ENCODE measurements around the gene ALDH3B1.

Gene ALDH3B1

DNA sequence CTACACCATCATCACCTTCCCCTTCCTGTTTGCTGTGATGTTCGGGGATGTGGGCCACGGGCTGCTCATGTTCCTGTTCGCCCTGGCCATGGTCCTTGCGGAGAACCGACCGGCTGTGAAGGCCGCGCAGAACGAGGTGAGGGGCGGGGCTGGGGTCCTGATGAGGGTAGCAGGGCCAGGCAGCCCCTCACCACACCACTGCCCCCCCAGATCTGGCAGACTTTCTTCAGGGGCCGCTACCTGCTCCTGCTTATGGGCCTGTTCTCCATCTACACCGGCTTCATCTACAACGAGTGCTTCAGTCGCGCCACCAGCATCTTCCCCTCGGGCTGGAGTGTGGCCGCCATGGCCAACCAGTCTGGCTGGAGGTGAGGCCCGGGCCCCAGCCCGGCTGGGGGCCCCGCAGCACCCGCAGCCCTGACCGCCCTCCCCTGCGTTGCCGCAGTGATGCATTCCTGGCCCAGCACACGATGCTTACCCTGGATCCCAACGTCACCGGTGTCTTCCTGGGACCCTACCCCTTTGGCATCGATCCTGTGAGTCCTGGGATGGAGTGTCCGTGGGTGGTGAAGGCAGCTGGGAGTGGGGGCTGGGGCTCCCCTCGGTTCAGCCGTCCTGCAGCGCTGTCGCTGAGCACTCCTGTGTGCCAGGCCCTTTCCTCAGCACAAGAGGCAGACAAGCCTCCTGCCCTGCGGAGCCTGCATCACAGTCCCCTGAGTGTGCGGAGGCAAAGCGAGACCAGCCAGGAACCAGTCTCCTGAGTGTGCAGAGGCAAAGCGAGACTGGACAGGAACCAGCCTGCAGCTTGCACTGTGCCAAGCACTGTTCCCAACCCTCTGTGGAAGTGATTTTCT is 37.5 kb downstream of the ALDH3B1 start:
- no peak for DNase-seq

DNA sequence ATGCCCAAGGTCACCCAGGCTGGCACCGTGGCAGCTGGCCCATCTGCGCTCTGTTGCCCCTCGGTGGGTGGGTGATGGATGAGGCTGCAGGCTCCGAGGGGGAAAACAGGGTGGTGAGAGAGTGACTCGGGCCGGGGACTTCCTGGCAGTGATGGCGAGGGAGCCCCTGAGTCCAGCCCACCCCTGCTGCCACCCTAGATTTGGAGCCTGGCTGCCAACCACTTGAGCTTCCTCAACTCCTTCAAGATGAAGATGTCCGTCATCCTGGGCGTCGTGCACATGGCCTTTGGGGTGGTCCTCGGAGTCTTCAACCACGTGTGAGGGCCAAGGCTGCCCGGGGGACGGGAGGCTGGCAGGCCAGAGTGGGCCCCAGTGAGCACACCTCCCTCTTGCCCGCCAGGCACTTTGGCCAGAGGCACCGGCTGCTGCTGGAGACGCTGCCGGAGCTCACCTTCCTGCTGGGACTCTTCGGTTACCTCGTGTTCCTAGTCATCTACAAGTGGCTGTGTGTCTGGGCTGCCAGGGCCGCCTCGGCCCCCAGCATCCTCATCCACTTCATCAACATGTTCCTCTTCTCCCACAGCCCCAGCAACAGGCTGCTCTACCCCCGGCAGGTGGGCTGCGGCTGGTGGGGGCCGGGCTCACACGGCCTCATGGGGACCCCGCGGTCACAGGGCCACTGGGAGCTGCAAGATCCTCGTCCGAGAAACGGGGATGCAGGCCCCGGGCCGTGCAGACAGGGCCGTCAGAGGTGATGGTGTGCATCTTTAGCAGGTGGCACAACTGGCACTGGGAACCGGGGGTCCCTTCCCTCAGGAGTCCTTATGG is 38.8 kb downstream of the ALDH3B1 start:
- DNase-seq = no peak

DNA sequence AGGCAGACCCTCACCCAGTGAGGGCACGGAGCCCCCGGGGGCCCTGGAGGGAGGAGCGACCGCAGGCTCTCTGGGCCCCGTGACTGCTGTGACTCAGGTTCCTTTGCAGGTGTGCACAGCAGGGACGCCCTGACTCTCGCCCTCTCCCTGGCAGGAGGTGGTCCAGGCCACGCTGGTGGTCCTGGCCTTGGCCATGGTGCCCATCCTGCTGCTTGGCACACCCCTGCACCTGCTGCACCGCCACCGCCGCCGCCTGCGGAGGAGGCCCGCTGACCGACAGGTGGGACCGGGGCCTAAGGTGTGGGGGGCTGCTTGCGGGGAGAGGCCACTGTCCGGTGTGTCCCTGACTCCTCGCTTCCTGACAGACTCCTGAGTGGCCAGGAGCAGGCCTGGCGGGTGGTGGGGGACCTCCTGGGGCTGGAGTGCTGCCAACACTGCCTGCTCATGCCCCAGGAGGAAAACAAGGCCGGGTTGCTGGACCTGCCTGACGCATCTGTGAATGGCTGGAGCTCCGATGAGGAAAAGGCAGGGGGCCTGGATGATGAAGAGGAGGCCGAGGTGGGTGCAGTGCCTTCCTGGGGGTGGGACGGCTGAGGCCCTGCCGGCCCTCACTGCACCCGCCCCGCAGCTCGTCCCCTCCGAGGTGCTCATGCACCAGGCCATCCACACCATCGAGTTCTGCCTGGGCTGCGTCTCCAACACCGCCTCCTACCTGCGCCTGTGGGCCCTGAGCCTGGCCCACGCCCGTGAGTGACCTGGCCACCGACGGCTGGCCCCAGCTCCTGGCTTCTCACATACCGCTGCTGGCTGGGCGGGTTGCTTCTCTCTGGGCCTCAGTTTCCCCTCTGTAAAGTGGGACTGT is 39.6 kb downstream of the ALDH3B1 start:
- no peak for DNase-seq

DNA sequence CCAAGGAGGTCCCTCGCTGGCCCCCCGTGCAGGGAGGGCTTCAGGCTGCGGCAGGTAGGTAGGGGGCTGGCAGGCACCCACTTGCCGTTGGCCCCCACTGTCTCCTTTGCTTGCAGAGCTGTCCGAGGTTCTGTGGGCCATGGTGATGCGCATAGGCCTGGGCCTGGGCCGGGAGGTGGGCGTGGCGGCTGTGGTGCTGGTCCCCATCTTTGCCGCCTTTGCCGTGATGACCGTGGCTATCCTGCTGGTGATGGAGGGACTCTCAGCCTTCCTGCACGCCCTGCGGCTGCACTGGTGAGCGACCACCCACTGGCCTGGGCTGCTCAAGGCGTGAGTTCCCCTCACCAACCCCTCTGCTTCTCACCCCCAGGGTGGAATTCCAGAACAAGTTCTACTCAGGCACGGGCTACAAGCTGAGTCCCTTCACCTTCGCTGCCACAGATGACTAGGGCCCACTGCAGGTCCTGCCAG is 40.3 kb downstream of the ALDH3B1 start:
- DNase-seq = no peak

DNA sequence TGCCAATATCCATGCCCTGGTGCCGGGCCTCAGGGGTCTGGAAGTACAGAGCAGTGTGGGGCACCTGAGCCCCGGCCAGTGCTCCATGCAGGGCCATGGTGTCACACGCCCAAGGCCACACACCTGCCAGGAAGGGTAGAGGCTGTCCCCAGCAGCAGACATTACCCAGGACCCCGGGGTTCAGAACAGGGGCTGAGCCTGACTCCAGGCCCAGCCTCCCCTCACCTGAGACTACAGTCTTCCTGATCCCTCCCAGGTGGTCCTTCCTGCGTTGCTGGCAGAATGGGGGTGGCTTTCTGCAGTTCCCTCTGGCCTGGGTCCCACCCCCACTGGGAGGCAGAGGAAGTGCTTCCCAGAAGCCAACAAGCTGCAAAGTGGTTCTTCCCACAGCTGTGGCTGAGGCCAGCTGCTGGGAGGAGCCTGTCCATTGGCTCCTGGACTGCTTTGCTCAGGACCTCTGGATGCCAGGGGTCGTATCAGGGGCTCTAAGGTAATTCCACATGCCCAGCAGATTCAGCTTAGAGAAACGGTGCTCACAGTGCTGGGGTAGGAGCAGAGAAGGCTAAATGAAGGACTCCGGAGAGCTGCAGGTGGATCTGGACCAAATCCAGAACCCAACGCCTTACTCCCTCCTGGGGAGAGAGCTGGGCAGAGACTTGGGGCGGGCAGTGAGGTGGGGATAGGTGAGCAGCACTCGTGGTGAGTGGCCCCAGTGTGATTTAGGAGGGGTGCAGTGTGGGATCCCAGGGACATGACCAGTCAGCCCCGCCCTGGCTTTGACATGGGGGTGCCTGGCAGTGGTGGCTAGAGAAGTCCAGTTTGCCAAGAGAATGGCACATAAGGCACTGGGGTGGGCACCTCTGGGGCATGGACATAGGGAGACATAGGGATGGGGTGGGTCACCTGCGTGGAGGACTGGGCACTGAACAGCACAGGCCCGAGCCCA is 41.3 kb downstream of the ALDH3B1 start:
- DNase-seq = no peak

DNA sequence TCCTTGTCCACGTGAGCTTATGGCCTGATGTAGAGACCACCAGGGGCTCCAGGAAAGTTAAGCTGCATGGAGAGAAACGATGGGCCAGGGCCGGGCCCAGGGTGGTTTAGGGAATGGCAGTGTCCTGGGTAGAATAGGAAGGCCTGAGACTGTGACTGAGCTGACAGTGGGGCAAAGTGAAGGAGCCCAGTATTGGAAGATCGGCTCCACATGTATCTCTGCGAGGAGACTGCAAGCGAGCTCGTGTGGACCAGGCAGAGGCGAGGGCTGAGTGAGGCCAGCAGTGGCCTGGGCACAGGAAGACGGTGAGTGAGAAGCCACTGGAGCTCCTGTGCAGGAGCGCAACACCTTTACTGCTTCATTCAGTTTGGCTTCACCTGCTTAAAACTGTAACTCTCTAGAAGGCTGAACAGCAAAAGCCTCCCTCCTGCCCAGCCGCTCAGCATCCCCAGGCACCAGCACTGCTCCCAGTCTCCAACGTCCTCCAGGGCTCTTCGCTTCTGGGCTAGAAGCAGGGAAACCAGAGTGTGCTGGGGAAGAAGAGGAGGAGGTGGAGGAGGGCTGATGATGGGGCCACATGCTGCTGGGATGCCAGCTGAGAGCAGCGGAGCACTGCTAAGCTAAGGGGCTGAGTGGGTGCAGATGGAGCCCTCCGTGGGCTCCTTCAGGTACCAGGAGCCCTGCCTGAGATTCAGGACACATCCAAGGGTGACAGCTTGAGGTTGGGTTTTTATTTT is 42.2 kb downstream of the ALDH3B1 start:
- no peak for DNase-seq

DNA sequence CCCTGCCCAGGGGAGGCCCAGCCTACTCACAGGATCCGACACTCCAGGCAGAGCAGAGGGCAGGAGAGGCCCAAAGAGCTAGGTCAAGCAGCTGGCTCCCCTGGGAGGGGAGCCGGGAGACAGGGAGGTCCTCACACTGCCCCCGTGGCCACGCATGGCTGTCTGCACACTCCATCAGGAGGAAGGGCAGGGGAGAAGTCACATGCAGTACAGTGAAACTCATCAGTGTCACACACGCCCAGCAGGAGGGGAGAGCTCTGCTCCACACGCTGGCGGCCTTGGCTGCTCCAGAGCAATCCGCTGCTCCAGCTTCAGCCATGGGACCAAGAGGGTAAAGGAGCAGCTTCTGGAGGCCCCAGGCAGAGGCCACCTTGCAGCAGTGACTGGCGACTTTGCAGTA is 43.0 kb downstream of the ALDH3B1 start:
- no peak for DNase-seq

DNA sequence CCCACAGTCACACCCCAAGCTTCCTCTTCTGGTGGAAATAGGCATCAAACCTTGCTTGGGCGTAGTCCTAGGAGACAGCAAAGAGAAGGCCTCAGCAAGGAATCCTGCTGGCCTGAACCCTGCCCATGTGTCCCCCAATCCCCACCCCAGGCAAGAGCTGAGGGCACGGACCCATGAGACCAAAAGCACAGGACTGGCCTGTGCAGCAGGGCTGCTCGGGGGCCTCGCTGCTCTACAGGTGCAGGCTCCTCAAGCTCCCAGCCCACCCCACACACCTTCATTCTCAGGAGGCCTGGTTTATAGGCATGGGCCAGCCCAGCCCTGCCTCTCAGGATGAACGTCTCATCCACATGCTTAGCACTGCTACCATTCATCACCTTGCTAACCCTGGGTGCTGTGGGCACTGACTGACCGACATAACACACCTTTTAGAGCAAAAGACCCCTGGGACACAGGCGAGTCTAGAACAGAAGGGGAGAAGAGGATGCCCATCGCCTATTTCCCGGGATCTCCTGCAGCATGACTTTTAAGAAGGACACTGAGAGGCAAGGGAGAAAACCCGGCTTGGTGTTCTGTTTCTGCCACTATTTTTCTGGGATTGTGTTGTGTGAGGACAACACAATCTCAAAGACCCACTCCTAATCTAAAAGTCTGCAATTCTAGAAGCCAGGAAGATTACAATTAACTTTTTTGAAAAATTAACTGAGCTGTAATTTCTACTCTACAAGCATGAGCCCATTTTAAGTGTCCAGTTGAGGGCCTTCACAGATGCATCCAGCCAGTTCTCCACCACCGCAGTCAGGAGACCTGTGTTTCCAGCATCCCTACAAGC is 44.1 kb downstream of the ALDH3B1 start:
- no peak for DNase-seq

DNA sequence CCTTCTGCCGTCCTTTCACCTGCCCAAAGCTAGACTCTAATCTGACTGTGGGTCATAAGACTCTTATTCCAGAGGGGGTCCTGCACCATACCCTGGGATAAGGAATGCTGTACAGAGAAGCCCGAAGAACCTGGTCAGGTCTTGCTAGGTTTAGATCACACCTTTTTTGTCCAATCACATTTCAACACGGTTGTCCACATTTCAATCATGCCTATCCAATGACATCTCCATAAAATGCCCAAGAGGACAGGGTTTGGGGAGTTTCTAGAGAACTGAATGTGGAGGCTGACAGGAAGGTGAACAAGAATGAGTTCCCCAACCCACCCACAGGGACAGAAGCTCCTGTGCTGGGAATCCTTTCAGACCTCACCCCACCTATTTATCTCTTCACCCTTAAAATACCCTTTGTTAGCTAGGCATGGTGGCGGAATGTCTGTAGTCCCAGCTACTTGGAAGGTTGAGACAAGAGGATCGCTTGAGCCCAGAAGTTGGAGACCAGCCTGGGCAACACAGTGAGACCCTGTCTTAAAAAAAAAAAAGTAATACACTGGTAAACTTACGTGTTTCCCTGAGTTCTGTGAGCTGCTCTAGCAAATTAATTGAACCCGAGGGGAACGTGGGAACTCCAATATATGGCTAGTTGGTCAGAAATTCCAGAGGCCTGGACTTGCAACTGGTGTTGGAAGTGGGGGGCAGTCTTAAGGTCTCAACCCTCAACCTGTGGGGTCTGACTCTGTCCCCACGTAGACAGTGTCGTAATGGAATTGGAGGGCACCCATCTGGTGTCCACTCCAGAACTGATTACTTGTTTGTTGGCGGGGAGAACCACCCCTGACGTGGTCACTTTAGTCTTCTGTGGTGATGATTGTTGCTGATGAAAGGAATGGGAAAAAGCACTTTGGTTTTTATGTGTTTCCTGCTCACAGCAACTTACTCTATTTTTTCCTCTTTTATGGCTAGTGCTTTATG is 46.5 kb downstream of the ALDH3B1 start:
- no peak for DNase-seq

DNA sequence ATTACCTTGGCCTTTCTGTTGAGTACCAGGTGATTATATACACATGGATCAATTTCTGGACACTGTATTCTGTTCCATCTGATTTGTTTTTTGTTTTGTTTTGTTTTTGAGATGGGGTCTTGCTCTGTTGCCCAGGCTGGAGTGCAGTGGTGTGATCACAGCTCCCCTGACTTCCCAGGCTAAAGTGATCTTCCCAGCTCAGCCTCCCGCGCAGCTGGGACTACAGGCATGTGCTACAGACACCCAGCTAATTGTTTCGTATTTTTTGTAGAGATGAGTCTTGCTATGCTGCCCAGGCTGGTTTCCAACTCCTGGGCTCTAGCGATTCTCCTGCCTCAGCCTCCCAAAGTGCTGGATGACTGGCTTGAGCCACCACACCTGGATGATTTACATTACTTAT is 47.7 kb downstream of the ALDH3B1 start:
- DNase-seq = no peak

DNA sequence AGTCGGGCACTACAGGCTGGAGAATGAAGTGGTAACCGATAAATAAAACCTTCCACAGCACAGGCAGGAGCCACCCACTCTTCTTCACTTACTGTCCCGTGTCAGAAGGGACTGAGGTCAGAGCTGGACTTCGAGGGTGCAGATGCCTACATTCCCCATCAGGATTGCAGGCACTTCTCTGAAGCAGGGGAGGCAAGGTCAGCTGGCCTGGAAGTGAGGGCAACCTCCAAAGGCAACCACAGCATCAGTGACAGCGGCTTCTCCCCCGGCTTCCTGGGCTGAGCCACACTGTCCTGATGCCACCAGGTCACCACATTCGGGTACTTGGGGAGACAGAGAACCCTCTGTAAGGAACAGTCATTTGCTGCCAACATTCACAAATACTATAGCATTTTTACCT is 51.4 kb downstream of the ALDH3B1 start:
- DNase-seq = no peak

DNA sequence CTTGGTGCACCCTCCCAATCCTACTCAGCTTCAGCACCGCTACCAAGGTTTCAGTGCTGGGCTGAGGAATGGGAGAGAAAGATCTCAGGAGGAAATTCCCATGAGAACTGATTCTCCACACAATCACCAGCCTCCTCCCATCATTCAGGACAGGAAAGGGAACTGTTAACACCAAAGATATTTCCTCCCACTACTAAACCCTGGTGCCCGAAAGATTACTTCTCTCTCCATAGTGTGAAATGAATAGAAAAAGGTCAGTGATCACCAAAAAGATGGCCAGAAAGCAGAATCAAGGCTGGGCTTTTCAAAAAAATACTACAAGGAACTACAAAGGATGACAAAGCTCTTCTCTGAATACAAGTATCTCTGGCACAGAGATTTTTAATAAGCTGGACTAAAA is 54.8 kb downstream of the ALDH3B1 start:
- DNase-seq = no peak

DNA sequence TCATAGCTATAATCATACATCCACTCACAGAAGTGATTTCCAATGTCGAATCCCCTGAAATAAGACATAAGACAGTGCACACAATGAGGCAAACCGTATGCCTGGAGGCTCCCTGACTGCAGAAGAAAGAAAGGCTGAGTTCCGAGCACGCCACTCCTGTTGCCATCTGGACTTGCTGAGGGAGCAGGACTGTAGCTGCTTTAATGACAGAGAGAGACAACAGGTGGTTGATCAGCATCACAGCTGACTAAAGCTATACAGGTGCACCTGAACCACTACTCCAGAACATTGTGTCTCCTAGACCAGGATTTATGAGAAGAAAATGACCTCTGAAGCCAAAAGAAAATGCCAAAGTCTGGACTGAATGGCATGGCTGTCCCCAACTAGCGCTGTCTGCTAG is 55.7 kb downstream of the ALDH3B1 start:
- DNase-seq = no peak

DNA sequence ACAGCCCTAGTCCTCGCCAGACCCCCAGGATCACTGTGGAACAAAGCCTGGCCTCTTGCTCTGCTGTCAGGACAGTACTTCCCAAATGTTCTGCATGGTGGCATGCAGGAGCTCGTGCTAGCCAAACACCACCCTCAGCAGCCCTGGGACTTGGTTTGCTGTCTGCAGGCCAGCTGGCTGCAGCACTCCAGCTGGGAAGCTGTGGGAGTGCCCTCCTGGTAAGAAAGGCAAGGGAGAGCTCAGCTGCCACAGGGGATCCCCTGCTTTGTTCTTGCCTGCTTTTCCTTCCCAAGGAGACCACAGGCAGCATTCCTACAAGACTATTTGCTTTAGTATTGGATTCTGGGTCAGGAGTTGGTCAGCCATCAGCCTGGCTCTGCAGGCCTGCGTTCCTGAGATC is 56.6 kb downstream of the ALDH3B1 start:
- DNase-seq = no peak

DNA sequence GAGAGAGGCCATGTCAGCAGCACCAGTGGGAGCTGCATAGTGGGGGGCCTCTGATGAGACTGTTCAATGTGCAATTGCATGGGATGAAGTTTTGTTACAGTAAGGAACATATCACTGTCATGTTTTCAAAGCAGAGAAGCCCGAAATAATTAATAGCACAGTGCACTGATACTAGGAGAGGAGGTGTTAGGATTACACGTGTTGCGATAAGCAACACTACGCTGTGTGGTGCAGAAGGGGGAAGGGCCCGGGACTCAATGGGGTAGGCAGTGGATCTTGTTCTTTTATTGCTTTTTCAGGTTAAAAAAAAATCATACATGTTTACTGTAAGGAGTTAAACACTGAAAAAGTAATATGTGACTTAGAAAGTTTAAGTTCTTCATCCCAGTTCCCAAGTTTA is 57.9 kb downstream of the ALDH3B1 start:
- DNase-seq = no peak

DNA sequence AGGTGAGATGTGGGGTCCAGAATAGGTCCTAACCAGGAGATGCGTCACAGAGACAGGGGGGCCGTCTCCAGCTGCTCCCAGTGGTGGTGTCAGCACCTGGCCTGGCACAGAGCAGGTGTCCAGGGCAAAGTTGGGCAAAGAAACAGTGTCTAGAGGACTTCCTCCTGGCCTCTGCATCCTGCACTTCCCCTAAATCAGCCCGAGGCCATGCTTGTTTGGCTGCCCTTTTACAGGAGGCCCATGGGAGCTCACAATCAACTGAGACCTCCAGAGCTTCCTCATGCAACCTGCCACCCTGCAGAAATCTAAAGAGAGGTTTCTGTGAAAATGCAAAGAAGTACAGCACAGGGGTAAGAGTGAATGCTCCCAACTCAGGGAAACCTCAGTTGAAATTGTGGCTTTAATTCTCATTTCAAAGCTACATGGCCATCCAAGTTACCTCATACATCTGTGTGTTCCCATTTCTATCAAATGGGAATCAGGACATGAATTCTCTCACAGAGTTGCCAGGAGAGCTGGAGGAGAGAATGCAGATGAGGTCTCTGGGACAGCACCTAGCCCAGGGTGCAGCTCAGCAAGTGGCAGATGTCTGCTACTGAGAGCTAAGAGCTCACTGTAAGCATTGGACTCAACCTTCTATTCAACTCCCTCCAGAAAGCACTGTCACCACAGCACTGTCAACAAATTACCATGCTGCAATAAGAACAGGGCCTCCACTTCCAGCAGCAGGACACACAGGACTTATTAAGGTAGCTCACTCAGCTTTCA is 61.3 kb downstream of the ALDH3B1 start:
- peak; percentile 22 for DNase-seq

DNA sequence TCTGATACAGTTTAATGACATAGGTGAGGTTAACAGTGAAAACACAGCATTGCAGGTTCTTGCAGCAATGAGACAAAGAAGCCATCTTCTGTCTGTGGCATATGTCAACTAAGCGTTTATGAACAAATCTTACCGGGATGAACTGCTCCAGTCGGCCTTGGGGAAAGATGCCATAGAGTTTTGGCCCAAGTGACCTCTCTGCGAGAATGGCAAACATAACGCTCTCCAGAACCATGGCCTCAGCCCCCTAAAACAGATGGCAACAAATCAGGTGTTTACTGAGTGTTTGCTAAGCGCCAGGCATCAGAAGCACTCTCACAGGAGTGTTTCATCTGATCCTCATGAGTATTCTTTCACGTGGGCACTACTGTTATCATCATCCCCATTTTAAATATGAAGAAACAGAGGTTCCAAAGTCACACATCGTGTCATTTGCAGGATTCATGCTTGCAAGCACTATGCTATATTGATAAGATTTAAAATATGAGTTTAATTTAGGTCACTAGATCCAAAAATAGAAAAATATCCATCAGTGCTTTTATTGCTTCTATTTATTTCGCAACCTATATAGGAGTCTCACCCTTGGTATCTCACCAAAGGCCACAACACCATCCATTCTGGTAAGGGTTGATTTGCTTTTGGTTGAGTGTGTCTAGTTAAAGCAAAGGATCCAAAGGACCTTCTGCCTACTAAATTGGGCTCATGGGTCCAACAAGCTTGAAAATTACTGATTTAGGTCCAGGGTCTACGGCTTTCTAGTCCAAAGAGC is 64.6 kb downstream of the ALDH3B1 start:
- DNase-seq = no peak
